KOPT-K1 (cell line): ENCODE results near the gene DNALI1.
"Not testable (repeated sequence)": the region's sequence is repeated elsewhere in the genome, so short reads cannot be mapped to it uniquely, and the experiment has no call there.

Source experiments
- H3K27ac ChIP-seq: fragments of 200-600 bp; sonication (generic); 2 replicates; pipeline ENCODE4 v1.5.1; 2016; ENCODE audit warnings: antibody characterized with exemption, mild to moderate bottlenecking, low read depth, low read length; ENCODE audit not compliant: poor library complexity, severe bottlenecking
- H3K36me3 ChIP-seq: fragments of 200-600 bp; sonication (generic); 2 replicates; pipeline ENCODE4 v1.5.1; 2017; ENCODE audit warnings: antibody characterized with exemption, mild to moderate bottlenecking, low read length, moderate library complexity; ENCODE audit not compliant: insufficient read depth
- H3K9me3 ChIP-seq: fragments of 200-600 bp; sonication (generic); 2 replicates; pipeline ENCODE4 v1.5.1; 2017; ENCODE audit warnings: antibody characterized with exemption, low read length, mild to moderate bottlenecking; ENCODE audit not compliant: insufficient read depth, poor library complexity, severe bottlenecking

DNALI1 gene

DNA sequence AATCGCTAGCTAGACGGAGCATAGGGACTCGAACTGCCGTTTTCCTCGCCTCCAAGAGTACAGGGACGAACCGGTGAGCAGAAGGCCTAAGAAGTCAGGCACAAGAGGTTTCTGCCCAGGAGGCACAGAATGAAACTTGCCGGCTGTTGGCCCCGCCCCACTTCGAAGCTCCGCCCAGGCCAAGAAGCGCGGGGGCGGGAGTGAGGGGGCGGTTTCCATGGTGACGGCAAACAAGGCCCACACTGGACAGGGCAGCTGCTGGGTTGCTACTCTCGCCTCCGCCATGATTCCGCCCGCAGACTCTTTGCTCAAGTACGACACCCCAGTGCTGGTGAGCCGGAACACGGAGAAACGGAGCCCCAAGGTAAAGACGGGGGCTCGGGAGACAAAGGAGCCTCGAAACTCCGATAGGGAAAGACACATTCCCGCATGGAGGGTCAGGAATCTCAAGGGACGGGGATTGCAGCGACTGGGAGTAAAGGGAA, at the start of gene DNALI1:
Gene DNALI1, plus strand, starts transcription at position 229 of the 485 bp plus-strand sequence. Its CDS starts 55 bp downstream, at position 284.
- Histone ChIP-seq H3K36me3 (peaks cover 14% of the 10 kb centered on the region), H3K27ac (no peak within 1 kb of the TSS), H3K9me3 (peaks cover 8% of the 10 kb centered on the region)

DNA sequence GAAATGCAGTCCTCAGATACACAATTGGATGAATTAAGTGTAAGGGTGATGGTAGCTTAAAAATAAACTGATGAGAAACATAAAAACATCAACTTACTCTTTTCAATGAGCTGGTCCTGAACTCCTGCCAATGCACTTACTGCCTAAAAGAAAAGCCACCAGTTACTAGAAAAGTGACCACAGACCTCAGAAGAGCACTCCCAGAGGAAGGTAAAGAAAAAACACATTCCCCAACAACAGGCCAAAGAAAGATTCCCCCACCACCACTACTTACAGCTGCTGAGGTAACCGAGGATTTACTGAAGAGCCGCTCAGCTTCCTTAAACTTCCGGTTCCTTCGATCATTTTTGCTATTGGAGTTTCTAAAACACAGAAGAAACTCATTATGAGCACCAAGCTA, 47.6 kb upstream of the DNALI1 start:
- Histone ChIP-seq H3K36me3 (peaks cover 83% of the 10 kb centered on the region), H3K27ac (no peak overlapping the region), H3K9me3 (no peaks in the 10 kb centered on the region)

DNA sequence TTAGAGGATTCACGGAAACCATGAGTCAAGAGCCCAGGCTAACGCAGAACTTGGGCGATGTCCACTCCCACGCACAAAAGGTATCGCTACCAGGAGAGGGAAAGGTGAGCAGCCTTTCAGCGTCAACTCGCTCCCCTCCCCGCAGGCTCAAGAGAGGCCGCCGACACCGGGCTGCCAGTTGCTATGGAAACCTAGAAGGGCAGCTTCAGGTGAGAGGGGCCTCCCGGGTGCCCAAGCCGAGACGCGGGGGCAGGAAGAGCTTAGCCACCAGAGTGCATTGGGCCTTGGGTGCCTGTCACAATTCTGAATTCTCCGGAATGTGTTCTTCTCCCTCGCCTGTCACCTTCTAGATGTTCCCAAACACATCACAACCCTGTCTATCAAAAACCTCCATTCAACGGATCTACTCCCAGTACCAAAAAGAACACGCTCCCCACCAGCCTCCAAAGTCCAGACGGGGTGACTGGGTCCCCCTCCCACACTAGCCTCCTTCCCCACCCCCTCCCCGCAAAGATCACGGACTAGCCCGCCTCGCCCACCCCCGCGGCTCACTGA, 42.9 kb upstream of the DNALI1 start:
- Histone ChIP-seq H3K36me3 (peaks cover 38% of the 10 kb centered on the region), H3K27ac (peak overlapping the region; percentile 92), H3K9me3 (no peaks in the 10 kb centered on the region)

DNA sequence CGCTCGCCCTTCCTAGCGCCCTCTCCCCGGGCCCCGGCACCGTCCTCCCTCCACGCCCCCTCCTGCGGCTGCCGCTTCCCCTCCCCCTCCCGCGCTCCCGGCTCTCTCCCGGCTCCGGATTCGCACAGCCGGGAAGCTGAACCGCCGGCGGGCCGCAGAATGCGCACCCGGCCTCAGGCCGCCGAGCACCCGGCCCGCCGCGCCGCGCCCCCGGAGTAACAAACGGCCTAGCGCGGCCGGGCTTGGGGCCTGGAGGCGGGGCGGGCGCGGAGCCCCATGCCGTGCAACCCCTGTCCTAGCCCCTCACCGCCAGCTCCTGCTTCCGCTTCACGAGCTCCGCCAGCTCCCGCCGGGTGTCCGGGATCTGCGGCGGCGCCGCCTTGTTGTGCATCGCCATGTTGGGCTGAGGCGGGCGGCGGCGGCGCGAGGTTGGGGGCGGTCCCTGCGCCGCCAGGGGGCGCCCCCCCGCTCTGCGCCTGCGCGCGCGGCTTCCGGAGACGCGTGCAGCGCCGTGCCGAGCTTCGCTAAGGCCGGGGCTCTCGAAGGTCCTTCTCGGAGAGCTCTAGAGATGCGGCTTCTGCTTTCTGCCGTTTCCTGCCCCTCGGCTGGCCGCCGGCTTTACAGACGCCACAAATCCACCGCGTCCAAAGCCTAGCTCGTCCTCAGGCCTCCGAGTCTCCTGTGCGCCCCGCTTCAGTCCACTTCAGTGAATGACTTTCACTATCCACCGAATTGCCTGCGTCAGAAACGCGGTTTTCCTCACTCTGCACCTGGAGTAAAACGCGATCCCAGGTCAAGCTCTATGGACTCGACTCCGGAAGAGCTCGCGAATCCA, 42.2 kb upstream of the DNALI1 start, which contains the start of gene MEAF6:
Gene MEAF6, minus strand, starts transcription at position 417 of the 835 bp plus-strand sequence. Its CDS starts 20 bp downstream, at position 397.
- Histone ChIP-seq H3K27ac (peak within 1 kb of the TSS; percentile 92), H3K36me3 (peaks cover 32% of the 10 kb centered on the region), H3K9me3 (no peaks in the 10 kb centered on the region)

DNA sequence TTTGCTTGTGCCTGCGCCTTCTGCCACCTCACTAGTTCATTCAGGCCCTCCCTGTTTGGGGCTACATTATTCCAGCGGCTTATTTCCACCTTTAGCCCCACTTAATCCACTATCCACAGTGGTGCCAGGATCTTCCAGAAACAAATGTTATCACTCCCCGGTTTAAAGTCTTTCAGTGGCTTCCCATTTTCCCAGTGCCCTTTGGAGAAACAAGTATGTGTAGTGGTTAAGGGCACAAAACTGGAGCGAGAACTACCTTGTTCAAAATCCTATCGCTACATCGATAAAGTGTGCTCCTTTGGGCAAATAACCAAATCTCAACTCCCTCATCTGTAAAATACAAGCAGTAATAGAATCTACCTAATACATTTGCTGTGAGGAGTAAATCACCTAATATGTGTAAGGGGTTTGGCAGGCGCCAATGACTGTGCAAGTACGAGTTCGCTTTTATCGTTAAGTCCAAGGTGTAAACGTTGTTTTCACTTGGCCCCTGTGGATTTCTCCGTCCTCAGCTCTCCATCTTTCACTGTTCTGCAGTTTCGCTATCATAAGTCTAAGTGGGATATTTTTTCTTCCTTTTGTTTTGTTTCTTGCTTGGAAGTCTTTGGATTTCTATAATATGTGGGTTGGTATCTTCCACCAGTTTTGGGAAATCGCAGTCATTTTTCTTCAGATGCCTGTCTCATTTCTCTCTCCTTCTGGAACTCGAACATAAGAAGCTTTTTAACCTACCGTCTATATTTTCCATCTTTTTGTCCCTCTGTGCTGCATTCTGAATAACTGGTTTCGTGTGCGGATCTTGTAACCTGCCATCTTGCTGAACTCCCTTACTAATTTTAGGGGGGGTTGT, 41.3 kb upstream of the DNALI1 start:
- H3K27ac ChIP-seq, result peak overlapping the region; percentile 92
- H3K9me3 ChIP-seq, result no peaks in the 10 kb centered on the region
- peaks cover 28% of the 10 kb centered on the region for H3K36me3 ChIP-seq

DNA sequence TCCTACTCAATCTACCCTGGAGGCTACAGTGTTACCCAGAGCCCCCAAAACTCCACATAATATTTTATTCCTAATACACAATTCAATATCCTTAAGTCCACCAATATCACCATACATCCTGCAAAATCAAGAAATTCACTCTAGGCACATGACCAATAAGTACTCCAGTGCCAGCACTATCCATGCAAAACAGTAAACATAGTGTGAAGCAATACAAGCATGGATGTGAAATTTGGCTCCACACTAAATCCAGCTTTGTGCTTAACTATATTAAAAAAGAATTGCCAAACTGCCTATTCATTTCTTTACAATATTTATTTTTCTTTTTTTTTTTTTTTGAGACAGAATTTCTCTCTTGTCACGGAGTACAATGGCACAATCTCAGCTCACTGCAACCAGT, 39.2 kb upstream of the DNALI1 start:
- Histone ChIP-seq H3K9me3 (no peaks in the 10 kb centered on the region), H3K27ac (no peak overlapping the region), H3K36me3 (peaks cover 8% of the 10 kb centered on the region)

DNA sequence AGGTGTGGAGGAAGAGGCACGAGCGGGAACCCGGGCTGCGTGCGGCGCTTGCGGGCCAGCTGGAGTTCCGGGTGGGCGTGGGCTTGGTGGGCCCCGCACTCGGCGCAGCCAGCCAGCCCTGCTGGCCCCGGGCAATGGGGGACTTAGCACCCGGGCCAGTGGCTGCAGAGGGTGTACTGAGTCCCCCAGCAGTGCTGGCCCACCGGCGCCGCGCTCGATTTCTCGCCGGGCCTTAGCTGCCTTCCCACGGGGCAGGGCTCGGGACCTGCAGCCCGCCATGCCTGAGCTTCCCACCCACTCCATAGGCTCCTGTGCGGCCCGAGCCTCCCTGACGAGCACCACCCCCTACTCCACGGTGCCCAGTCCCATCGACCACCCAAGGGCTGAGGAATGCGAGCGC, 38.5 kb upstream of the DNALI1 start:
- H3K36me3 ChIP-seq, H3K9me3 ChIP-seq, H3K27ac ChIP-seq: not testable (repeated sequence)

DNA sequence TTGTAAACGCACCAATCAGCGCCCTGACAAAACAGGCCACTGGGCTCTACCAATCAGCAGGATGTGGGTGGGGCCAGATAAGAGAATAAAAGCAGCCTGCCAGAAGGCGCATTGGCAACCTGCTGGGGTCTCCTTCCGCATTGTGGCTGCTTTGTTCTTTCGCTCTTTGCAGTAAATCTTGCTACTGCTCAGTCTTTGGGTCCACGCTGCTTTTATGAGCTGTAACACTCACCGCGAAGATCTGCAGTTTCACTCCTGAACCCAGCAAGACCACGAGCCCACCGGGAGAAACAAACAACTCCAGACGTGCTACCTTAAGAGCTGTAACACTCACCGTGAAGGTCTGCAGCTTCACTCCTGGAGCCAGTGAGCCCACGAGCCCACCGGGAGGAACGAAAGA, 37.8 kb upstream of the DNALI1 start:
- H3K36me3 ChIP-seq, H3K9me3 ChIP-seq: not testable (repeated sequence)
- peak overlapping the region; percentile 61 for H3K27ac ChIP-seq

DNA sequence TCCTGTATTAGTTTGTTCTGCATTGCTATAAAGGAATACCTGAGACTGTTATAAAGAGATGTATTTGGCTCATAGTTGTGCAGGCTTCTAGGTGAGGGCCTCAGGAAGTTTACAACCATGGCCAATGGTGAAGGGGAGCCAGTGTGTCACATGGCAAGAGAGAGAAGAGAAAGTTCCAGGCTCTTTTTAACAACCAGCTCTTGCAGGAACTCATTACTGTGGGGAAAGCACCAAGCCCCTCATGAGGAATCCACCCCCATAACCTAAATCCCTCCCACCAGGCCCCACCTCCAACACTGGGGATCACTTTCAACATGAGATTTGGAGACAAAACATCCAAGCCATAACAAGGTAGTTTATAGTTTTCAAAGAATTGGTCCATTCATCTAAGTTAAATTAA, 37.1 kb upstream of the DNALI1 start:
- peak overlapping the region; percentile 61 for H3K27ac ChIP-seq

DNA sequence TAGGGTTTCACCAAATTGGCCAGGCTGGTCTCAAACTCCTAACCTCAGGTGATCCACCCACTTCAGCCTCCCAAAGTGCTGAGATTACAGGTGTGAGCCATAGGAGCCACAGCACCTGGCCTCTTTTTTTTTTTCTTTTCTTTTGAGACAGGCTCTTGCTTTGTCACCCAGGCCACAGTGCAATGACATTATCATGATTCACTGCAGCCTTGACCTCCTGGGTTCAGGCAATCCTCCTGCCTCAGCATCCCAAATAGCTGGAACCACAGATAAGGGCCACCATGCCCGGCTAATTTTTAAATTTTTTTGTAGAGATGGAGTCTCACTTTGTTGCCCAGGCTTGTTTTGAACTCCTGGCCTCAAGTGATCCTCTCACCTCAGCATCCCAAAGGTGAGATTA, 26.9 kb upstream of the DNALI1 start:
- not testable (repeated sequence) for H3K27ac ChIP-seq, H3K9me3 ChIP-seq
- H3K36me3 ChIP-seq, result peaks cover 19% of the 10 kb centered on the region; the same call in 1 of the 2 replicates

More for the DNA sequence above, 37.1 kb upstream of the DNALI1 start:
- Histone ChIP-seq H3K36me3 (no peaks in the 10 kb centered on the region), H3K9me3 (no peaks in the 10 kb centered on the region)

DNA sequence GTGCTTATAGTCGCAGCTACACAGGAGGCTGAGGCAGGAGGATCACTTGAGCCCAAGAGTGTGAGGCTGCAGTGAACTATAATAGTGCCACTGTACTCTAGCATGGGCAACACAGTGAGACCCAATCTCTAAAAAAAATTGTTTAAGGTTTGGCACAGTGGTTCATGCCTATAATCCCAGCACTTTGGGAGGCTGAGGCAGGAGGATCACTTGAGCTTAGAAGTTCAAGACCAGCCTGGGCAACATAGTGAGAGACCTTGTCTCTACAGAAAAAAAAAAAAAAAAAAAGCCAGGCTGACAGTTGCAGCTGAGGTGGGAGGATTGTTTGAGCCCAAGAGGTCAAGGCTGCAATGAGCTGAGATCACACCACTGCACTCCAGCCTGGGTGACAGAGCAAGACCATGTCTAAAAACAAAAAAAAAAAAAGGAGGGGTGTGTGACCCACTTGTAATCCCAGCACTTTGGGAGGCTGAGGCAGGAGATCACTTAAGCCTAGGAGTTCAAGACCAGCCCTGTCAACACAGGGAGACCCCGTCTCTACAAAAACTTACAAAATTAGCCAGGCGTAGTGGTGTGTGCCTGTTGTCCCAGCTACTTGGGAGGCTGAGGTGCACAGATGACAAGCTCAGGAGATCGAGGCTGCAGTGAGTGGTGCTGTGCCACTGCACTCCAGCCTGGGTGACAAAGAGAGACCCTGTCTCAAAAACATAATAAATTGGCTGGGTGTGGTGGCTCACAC, 24.2 kb upstream of the DNALI1 start:
- not testable (repeated sequence) for H3K9me3 ChIP-seq, H3K27ac ChIP-seq
- H3K36me3 ChIP-seq, result peaks cover 44% of the 10 kb centered on the region

DNA sequence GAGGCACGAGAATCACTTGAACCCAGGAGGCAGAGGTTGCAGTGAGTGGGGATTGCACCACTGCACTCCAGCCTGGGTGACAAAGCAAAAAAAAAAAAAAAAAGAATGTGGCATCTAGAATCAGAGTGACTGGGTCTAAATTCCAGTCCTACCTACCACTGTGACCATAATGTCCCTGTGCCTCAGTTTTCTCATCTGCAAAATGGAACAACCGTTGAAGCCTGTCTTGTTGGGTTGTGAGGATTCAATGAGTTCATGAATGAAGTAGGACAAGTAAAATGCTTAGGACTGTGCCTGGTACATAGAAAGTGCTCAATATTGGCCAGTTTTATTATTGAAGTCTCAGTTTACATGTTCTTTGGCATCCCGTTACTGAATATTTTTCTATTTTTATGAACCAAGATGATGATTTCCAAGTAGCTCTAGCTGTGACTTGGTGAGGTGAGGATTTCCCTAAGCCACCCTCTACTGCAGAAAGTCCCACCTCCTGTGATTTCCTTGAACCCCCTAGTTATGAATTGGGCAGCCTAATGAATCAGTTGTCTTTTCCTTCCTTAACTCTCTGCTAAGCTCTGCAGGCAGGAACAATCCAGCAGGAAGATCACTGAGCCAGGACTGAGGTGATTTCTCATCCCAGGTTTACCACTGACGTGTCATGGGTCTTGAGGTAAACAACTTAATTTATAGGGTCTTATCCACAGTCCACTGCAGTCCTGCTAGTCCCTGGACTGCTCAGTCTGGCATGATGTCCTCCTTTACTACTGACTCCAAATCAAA, 23.2 kb upstream of the DNALI1 start:
- H3K36me3 ChIP-seq, result peaks cover 53% of the 10 kb centered on the region
- H3K27ac ChIP-seq, result no peak overlapping the region
- H3K9me3 ChIP-seq, result no peaks in the 10 kb centered on the region

DNA sequence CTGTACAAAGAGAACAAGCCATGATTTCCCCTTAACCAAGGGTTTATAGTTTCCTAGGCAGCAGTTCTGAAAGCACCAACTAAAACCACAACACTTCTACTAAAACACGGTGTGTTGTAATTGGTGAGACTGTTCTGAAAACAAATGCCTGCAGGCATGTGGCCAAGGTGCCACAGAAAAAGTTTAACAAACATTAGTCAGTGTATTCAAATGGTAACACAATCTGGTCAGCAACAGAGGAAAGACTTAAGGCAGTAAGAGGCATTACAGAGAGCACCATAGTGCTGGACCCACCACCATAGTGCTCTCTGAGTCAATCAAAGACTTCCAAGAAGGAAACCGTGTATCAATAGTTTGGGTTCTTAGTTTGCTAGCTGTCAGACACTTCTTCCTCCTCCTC, 19.4 kb upstream of the DNALI1 start:
- H3K36me3 ChIP-seq, result peaks cover 91% of the 10 kb centered on the region
- no peak overlapping the region for H3K27ac ChIP-seq
- no peaks in the 10 kb centered on the region for H3K9me3 ChIP-seq

DNA sequence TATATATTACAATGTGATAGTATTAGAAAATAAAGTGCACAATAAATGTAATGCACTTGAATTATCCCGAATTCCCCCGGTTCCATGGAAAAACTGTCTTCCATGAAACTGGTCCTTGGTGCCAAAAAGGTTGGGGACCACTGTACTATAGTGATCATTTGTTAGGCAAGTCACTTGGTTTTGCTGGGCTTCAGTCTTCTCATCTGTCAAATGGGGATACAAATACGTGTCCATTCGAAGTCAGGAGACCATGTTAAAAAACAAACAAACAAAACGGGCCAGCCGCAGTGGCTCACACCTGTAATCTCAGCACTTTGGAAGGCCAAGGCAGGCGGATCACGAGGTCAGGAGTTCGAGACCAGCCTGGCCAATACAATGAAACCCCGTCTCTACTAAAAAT, 17.6 kb upstream of the DNALI1 start:
- not testable (repeated sequence) for H3K27ac ChIP-seq, H3K9me3 ChIP-seq
- H3K36me3 ChIP-seq, result peaks cover 95% of the 10 kb centered on the region
